Measurements from ENCODE around the gene ZFPM1. TPM values are rescaled to one million over a fixed set of nuclear protein-coding genes. Genes with fewer than 3 reads are reported as not detected.
"Not testable (repeated sequence)": the region's sequence is repeated elsewhere in the genome, so short reads cannot be mapped to it uniquely, and the experiment has no call there.

ZFPM1 gene
- total RNA-seq, 1 experiment from 2014 or later: 14.6 TPM

GRCh38 chr16:88516601-88517061, 63.6 kb downstream of the ZFPM1 start:
- Histone ChIP-seq H3K36me3 (ENCODE audit: control insufficient read depth in 1 of 2, insufficient read depth in 2 of 2, low read length in 2 of 2) (no peaks in the 10 kb centered on the region), H3K4me2 (ENCODE audit: low read length) (no peak overlapping the region)
- no TSS peak for BruUV-seq (replicated peaks)

GRCh38 chr16:88517208-88517774, 64.2 kb downstream of the ZFPM1 start:
- RAD21 ChIA-PET (ENCODE audit: low non-redundant PET in 1 of 2, low total read pairs in 2 of 2, uncharacterized antibody in 2 of 2, unreplicated experiment in 2 of 2); intact Hi-C loops (cut with micrococcal nuclease); DNase-seq (ENCODE audit: low read depth, low spot score); BruUV-seq (replicated peaks); H4K20me1 ChIP-seq (ENCODE audit: insufficient read depth); H3K36me3 ChIP-seq (ENCODE audit: control insufficient read depth in 1 of 2, insufficient read depth in 2 of 2, low read length in 2 of 2); H3K9me2 ChIP-seq (ENCODE audit: insufficient read depth); POLR2A ChIA-PET; H3K4me3 ChIP-seq (replicated peaks in 1 of 2; ENCODE audit: low read depth in 1 of 2, low read length in 2 of 2); CTCF ChIA-PET; ATAC-seq; H3K9me3 ChIP-seq (ENCODE audit: control insufficient read depth in 1 of 2, insufficient read depth in 1 of 2, low read depth in 1 of 2, low read length in 2 of 2); H3K27me3 ChIP-seq (ENCODE audit: insufficient read depth, low read length); H3K4me2 ChIP-seq (ENCODE audit: low read length); H3K27ac ChIP-seq (ENCODE audit: low read depth, low read length); H3K79me2 ChIP-seq (ENCODE audit: insufficient read depth, low read length); H3K4me1 ChIP-seq (ENCODE audit: control insufficient read depth in 1 of 2, insufficient read depth in 2 of 2, low read length in 2 of 2); H3K9ac ChIP-seq (ENCODE audit: low read length); H2AFZ ChIP-seq (ENCODE audit: low read depth, low read length, poor library complexity, severe bottlenecking): not testable (repeated sequence)

More at GRCh38 chr16:88516601-88517061, 63.6 kb downstream of the ZFPM1 start:
- no peaks in the 10 kb centered on the region for H3K4me1 ChIP-seq (ENCODE audit: control insufficient read depth in 1 of 2, insufficient read depth in 2 of 2, low read length in 2 of 2)
- no peak for DNase-seq (ENCODE audit: low read depth, low spot score)
- H3K9me2 ChIP-seq (ENCODE audit: insufficient read depth): no peaks in the 10 kb centered on the region
- no peak for ATAC-seq
- no peak overlapping the region for H3K9ac ChIP-seq (ENCODE audit: low read length)
- TF ChIP-seq ELF1 (IDR thresholded peaks at IDR 0.05; ENCODE audit: borderline replicate concordance, low read depth) (no peak), SP1 (IDR thresholded peaks at IDR 0.05; ENCODE audit: low read depth) (no peak)
- POLR2A ChIA-PET: no interaction called here
- RAD21 ChIA-PET (ENCODE audit: low non-redundant PET in 1 of 2, low total read pairs in 2 of 2, uncharacterized antibody in 2 of 2, unreplicated experiment in 2 of 2): no interaction called here
- intact Hi-C loops (cut with micrococcal nuclease): no loop called here
- no peaks in the 10 kb centered on the region for H3K27me3 ChIP-seq (ENCODE audit: insufficient read depth, low read length)
- H3K79me2 ChIP-seq (ENCODE audit: insufficient read depth, low read length): no peaks in the 10 kb centered on the region
- no peaks in the 10 kb centered on the region for H4K20me1 ChIP-seq (ENCODE audit: insufficient read depth)
- no peak overlapping the region for H2AFZ ChIP-seq (ENCODE audit: low read depth, low read length, poor library complexity, severe bottlenecking)
- CTCF ChIA-PET: no interaction called here
- H3K27ac ChIP-seq (ENCODE audit: low read depth, low read length): no peak overlapping the region
- H3K4me3 ChIP-seq (replicated peaks in 1 of 2; ENCODE audit: low read depth in 1 of 2, low read length in 2 of 2): no peak overlapping the region
- H3K9me3 ChIP-seq (ENCODE audit: control insufficient read depth in 1 of 2, insufficient read depth in 1 of 2, low read depth in 1 of 2, low read length in 2 of 2): no peaks in the 10 kb centered on the region

- H3K27ac ChIP-seq (ENCODE audit: low read depth, low read length); H2AFZ ChIP-seq (ENCODE audit: low read depth, low read length, poor library complexity, severe bottlenecking); H4K20me1 ChIP-seq (ENCODE audit: insufficient read depth); ATAC-seq; H3K9me2 ChIP-seq (ENCODE audit: insufficient read depth); intact Hi-C loops (cut with micrococcal nuclease); BruUV-seq (replicated peaks); H3K27me3 ChIP-seq (ENCODE audit: insufficient read depth, low read length); H3K79me2 ChIP-seq (ENCODE audit: insufficient read depth, low read length); H3K9me3 ChIP-seq (ENCODE audit: control insufficient read depth in 1 of 2, insufficient read depth in 1 of 2, low read depth in 1 of 2, low read length in 2 of 2); DNase-seq (ENCODE audit: low read depth, low spot score); RAD21 ChIA-PET (ENCODE audit: low non-redundant PET in 1 of 2, low total read pairs in 2 of 2, uncharacterized antibody in 2 of 2, unreplicated experiment in 2 of 2); H3K4me3 ChIP-seq (replicated peaks in 1 of 2; ENCODE audit: low read depth in 1 of 2, low read length in 2 of 2); POLR2A ChIA-PET; H3K4me2 ChIP-seq (ENCODE audit: low read length); CTCF ChIA-PET; H3K36me3 ChIP-seq (ENCODE audit: control insufficient read depth in 1 of 2, insufficient read depth in 2 of 2, low read length in 2 of 2); H3K9ac ChIP-seq (ENCODE audit: low read length); H3K4me1 ChIP-seq (ENCODE audit: control insufficient read depth in 1 of 2, insufficient read depth in 2 of 2, low read length in 2 of 2): not testable (repeated sequence)
Measured at GRCh38 chr16:88518411-88519111, 65.5 kb downstream of the ZFPM1 start.

All from HCT116 (cell line).